AG09309 (cell line): ENCODE measurements around the gene URGCP.
A peak's percentile ranks its signal among the peaks of the same experiment; 100 is the strongest.

Experiments used
- DNase-seq: peaks from one replicate; pipeline ENCODE4 v3.0.0-alpha.2; 2010; ENCODE audit warnings: low read depth
- H3K4me3 ChIP-seq: 2 replicates; pipeline ENCODE4 v1.5.1; 2011; ENCODE audit warnings: mild to moderate bottlenecking, low read depth, low read length, moderate library complexity; ENCODE audit not compliant: control insufficient read depth
- CTCF ChIP-seq: IDR thresholded peaks from 2 replicates; pipeline ENCODE4 v1.5.1; 2011; ENCODE audit warnings: mild to moderate bottlenecking, low read depth, low read length, inconsistent platforms; ENCODE audit not compliant: insufficient read depth, control insufficient read depth; ENCODE audit errors: missing control alignments

Gene URGCP

DNA sequence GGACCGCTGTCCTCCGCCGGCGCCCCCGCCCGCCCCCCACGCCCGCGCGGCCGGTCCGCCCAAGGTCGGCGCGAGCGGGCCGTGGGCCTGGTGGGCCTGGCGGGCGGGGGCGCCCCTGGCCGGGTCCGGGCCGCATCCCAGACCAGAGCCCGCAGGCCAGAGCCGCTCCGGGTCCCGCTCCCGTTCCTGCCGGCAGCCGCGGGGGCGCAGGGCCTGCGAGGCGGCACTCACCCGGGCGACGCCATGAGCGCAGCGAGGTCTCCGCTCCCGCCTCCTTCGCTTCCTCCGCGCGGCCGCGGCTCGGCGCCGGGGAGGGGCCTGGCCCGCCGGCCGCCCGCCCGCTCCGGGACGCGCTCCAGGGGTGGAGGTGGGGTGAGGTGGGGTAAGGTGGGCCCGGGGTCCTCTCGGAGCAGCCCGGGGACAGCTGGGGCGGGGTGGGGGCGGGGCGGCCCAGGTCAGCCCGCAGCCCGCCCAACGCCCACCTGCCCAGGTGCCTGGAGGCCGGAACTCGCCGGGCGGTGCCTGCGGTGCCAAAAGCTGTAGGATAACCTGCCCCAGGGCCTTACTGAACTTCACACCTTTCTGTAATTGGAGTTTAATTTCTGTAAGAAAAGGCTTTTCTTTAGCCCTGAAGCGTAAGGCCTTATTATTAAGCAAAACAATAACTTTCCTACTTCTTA, at the start of gene URGCP:
TSS of gene URGCP (minus strand) at position 266 of the 680 bp plus-strand sequence. CDS start at position 245, 21 bp downstream.
- DNase-seq = no peak
- no peak for TF ChIP-seq CTCF
- H3K4me3 ChIP-seq = peak within 1 kb of the TSS; percentile 65

DNA sequence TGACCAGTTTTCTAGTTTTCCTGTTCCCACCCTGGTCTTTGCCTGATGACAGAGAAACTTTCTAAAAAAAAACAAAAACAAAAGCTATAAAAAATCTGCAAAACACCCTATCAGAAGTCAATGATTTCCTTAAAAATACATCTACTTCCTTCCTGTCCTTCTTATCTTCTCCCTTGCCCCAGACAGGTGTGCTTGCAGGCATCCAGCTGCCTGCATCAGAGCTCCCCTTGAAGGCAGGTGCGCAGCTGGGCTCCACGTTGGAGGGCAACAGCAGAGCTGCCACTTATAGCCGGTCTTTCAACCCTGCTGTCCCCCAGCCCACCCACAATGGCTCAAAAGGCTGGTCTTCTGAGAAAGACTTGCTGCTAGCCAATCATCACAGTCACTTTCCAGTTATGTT, 49.6 kb upstream of the URGCP start:
- no peak for TF ChIP-seq CTCF
- H3K4me3 ChIP-seq = no peak overlapping the region
- DNase-seq = no peak

GRCh38 chr7:43954524-43955228, 48.3 kb upstream of the URGCP start:
- DNase-seq = peak; percentile 8
- peak; percentile 70 for TF ChIP-seq CTCF
- H3K4me3 ChIP-seq = no peak overlapping the region

- no peak for DNase-seq
- H3K4me3 ChIP-seq = no peak overlapping the region
- no peak for TF ChIP-seq CTCF
These were observed 46.7 kb upstream of the URGCP start for GRCh38 chr7:43953071-43953470.

GRCh38 chr7:43952028-43952427, 45.6 kb upstream of the URGCP start:
- no peak overlapping the region for H3K4me3 ChIP-seq
- TF ChIP-seq CTCF = no peak
- DNase-seq = no peak

- DNase-seq = no peak
- no peak for TF ChIP-seq CTCF
- no peak overlapping the region for H3K4me3 ChIP-seq
These were observed 37.9 kb upstream of the URGCP start for GRCh38 chr7:43944286-43944685.
